ENCODE data around the gene LSG1.

DNA sequence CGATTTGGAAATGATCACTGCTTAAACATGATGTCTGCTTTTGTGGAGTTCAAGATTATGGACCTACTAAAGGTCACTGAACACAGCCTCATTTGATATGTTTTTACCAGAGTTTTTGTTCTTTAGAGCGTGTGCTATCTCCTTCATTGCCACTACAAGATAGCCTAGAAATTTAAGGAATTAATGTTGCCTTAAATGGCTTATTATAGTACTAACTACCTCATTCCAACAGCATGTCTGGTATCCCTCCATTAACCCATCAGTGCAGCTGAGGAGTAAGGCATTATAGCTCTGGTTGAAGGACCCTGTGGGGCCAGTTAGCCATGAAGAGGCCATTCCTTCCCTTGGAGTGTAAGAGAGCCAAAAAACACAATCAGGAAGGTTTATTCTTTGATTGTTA, 11.4 kb upstream of the LSG1 start:
- TF ChIP-seq POLR2AphosphoS5 (IDR thresholded peaks at IDR 0.05): no peak
- TF ChIP-seq POLR2A (IDR thresholded peaks at IDR 0.05): no peak

Data from upper lobe of left lung (tissue), 4 donors.